ENCODE data around the gene LRRN4CL.
"Not testable (repeated sequence)": the region's sequence is repeated elsewhere in the genome, so short reads cannot be mapped to it uniquely, and the experiment has no call there.

Gene LRRN4CL

GRCh38 chr11:62689421-62690183 lies at the start of gene LRRN4CL:
TSS of gene LRRN4CL (minus strand) at chr11:62689530. CDS start at chr11:62688508, 1,022 bp downstream.
- DNase-seq = no peak

- DNase-seq = no peak
Measured at GRCh38 chr11:62737196-62737595, 47.9 kb upstream of the LRRN4CL start.

GRCh38 chr11:62732830-62733229 lies 43.5 kb upstream of the LRRN4CL start:
- DNase-seq = peak in 1 of 2 experiments; percentile 14

- not testable (repeated sequence) for DNase-seq
Measured at GRCh38 chr11:62730076-62730475, 40.7 kb upstream of the LRRN4CL start.

GRCh38 chr11:62728171-62728988 lies 39.0 kb upstream of the LRRN4CL start, which contains the start of gene TTC9C:
TSS of gene TTC9C (plus strand) at chr11:62728486. CDS start at chr11:62728849, 363 bp downstream.
- peak; percentile 81 to 89 for DNase-seq

- peak; percentile 96 for DNase-seq
Measured at GRCh38 chr11:62727872-62728170, 38.5 kb upstream of the LRRN4CL start.

- peak; percentile 97 to 98 for DNase-seq
Measured at GRCh38 chr11:62727165-62727871, 38.0 kb upstream of the LRRN4CL start, which contains the start of gene HNRNPUL2. TSS of gene HNRNPUL2 (minus strand) at chr11:62727457. CDS start at chr11:62727156, 301 bp downstream.

- DNase-seq = peak in 1 of 2 experiments; percentile 63
Measured at GRCh38 chr11:62726915-62727164, 37.5 kb upstream of the LRRN4CL start.

GRCh38 chr11:62726156-62726914 lies 37.0 kb upstream of the LRRN4CL start:
- DNase-seq = no peak

- no peak for DNase-seq
Measured at GRCh38 chr11:62725646-62726045, 36.3 kb upstream of the LRRN4CL start.

GRCh38 chr11:62724171-62724570 lies 34.8 kb upstream of the LRRN4CL start:
- no peak for DNase-seq

GRCh38 chr11:62721994-62722393 lies 32.7 kb upstream of the LRRN4CL start:
- no peak for DNase-seq

GRCh38 chr11:62719302-62719978 lies 30.1 kb upstream of the LRRN4CL start:
- DNase-seq = no peak

GRCh38 chr11:62716816-62717215 lies 27.5 kb upstream of the LRRN4CL start:
- DNase-seq = no peak

- no peak for DNase-seq
Measured at GRCh38 chr11:62716206-62716605, 26.9 kb upstream of the LRRN4CL start.

- DNase-seq = no peak
Measured at GRCh38 chr11:62715150-62716130, 26.1 kb upstream of the LRRN4CL start.

- DNase-seq = no peak
Measured at GRCh38 chr11:62713343-62713742, 24.0 kb upstream of the LRRN4CL start.

- no peak for DNase-seq
Measured at GRCh38 chr11:62712861-62713260, 23.5 kb upstream of the LRRN4CL start.

GRCh38 chr11:62712276-62712812 lies 23.0 kb upstream of the LRRN4CL start:
- no peak for DNase-seq

- DNase-seq = no peak
Measured at GRCh38 chr11:62710001-62710345, 20.6 kb upstream of the LRRN4CL start.

Measured in SW 1271 (cell line).